ENCODE data around the gene CEMIP2. TPM values are rescaled to one million over a fixed set of nuclear protein-coding genes. Genes with fewer than 3 reads are reported as not detected.

Gene CEMIP2
- total RNA-seq, 1 donor from 2014 or later, result 111 TPM

- DNase-seq (ENCODE audit: low spot score) (no peak), ATAC-seq (no peak)
- intact Hi-C loops (cut with DNase I), result no loop called here
Observed at GRCh38 chr9:71754151-71754550, 14.2 kb downstream of the CEMIP2 start.

- DNase-seq (ENCODE audit: low spot score) (no peak), ATAC-seq (no peak)
- intact Hi-C loops (cut with DNase I), result no loop called here
Observed at GRCh38 chr9:71752928-71753327, 15.4 kb downstream of the CEMIP2 start.

DNA sequence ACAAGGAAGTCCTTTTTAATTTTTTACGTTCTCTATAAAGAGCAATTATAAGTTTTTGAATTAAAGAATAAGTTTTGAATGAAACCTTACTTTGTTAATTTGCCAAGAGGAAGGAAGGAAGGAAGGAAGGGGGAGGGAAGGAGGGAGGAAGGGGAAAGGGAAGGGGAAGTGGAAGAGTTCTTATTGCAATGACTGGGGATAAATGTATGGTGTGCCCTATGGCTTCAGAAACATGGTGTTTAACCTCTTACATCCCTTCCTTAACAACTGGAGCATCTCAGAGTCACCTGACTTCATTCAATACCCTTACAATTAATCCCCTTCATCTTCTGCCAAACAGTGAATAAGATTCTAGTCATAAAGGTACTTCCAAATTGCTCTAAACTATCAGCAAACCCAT, 16.0 kb downstream of the CEMIP2 start:
- ATAC-seq (no peak), DNase-seq (ENCODE audit: low spot score) (no peak)
- intact Hi-C loops (cut with DNase I), result no loop called here

GRCh38 chr9:71748280-71748743, 20.0 kb downstream of the CEMIP2 start:
- intact Hi-C loops (cut with DNase I), result no loop called here
- no peak for DNase-seq (ENCODE audit: low spot score)
- ATAC-seq, result peak; percentile 82

GRCh38 chr9:71747576-71747975, 20.7 kb downstream of the CEMIP2 start:
- intact Hi-C loops (cut with DNase I), result no loop called here
- ATAC-seq, result no peak
- DNase-seq (ENCODE audit: low spot score), result no peak

GRCh38 chr9:71746758-71747125, 21.6 kb downstream of the CEMIP2 start:
- intact Hi-C loops (cut with DNase I), result no loop called here
- no peak for ATAC-seq
- DNase-seq (ENCODE audit: low spot score), result no peak

- intact Hi-C loops (cut with DNase I), result no loop called here
- no peak for ATAC-seq
Observed at GRCh38 chr9:71746023-71746757, 22.1 kb downstream of the CEMIP2 start.

DNA sequence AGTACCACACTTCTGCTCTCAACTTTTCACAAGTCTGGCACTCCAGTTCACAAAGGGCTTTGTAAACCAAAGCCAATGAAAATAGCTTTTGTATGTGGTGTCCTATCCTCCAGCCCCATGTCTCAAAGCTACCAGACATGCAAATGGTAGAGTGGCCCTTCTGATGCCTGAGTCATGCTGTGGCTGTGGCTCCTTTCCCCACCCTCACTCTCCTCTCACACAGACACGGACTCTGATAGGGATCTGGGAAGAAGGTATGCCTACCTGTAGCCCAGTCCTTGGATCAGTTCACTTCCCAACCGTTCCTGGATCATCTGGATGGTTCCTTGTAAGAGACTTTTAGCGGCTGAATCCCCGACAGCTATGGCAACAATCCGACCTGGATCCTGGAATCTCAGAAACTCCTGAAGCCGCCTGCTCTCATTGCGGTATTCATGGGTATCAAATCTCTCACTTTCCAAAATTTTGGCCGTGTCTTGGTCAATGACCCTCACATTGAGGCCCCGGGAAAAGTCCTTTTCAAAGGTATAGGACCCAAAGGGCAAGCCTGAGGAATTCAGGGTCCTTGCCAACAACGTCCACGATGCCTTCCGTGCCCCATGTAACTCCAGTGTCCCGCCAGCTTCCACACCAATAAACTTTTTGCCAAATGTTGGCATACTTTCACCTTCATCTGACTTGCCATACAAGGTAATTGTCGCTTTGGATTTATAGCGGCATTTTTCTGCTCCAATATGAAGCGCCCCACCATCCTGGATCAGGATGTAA, 23.4 kb downstream of the CEMIP2 start:
- DNase-seq (ENCODE audit: low spot score) (no peak), ATAC-seq (no peak)
- intact Hi-C loops (cut with DNase I), result no loop called here

More at GRCh38 chr9:71746023-71746757, 22.1 kb downstream of the CEMIP2 start:
- DNase-seq (ENCODE audit: low spot score), result no peak

DNA sequence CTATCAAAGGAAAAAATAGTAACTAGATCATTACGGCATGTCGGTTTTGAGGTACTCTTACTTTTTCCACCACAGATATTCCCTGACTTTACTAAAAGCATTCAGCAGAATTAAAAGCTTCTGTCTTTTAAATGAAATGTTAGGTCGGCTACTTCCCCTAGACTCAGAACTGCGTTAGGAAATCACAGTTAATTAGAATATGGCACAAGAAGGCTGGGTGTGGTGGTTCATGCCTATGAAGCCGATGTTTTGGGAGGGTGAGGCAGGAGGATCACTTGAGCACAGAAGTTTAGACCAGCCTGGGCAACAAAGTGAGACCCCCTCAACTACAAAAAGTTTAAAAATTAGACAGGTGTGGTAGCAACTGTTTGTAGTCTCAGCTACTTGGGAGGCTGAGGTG, 24.4 kb downstream of the CEMIP2 start:
- DNase-seq (ENCODE audit: low spot score) (no peak), ATAC-seq (no peak)
- intact Hi-C loops (cut with DNase I), result no loop called here

DNA sequence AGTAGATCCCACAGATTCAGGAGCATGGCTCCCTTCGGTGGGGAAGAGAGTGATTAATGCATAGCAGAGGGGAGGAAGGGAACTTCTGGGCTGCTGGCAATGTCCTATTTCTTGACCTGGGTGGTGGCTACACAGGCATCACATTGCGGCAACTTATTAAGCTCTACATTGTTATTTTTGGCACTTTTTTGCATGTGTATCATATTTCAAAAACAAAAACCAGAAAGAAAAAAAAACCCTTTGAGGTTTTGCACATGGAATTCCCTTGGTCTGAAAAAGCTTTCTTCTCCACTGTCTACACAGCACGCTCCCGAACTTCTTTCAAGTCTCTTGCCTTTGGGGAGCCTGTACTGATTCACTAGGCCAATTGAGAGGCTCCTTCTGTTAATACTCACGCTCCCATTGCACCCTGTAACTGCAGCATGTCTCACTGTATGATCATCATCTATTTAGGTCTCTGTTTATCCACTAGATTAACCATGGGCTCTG, 25.1 kb downstream of the CEMIP2 start:
- intact Hi-C loops (cut with DNase I), result no loop called here
- ATAC-seq, result no peak
- no peak for DNase-seq (ENCODE audit: low spot score)

GRCh38 chr9:71742703-71743102, 25.6 kb downstream of the CEMIP2 start:
- no peak for DNase-seq (ENCODE audit: low spot score)
- no peak for ATAC-seq
- intact Hi-C loops (cut with DNase I), result no loop called here

- ATAC-seq (no peak), DNase-seq (ENCODE audit: low spot score) (no peak)
- intact Hi-C loops (cut with DNase I), result no loop called here
Observed at GRCh38 chr9:71741926-71742648, 26.2 kb downstream of the CEMIP2 start.

DNA sequence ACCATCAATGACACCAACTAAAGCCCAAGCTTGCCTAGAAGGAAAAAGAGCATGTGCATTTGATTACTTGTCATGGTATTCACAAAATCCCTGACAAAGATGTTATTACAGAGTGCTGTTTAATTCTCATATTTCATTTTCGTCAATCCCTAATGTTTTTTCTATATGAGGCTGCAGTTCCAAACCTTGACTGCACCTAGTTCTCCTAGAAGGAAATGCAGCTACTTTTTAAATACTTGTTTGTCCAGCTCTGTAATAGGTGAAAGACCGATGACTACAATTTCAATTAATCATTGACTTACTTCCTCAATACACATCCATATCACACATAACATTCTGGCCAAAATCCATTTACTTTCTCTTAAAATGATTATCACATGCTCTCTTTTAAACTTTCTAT, 28.1 kb downstream of the CEMIP2 start:
- no peak for DNase-seq (ENCODE audit: low spot score)
- intact Hi-C loops (cut with DNase I), result no loop called here
- ATAC-seq, result no peak

DNA sequence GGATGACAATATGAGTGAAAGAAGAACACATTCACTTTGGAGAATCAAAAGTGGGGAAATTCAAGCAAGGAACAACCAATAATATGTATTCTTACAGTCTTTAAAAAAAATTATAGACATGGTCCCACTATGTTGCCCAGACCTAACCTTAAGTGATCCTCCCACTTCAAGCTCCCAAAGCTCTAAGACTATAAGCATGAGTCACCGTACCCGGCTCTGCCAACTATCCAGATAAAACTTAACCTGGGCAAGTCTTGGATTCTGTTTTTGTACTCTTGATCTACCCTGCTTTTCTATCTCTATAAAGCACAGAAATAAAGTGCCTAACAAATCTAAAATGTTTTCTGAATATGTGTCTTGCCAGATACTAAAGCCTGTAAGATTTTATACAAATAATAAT, 30.9 kb downstream of the CEMIP2 start:
- DNase-seq (ENCODE audit: low spot score), result no peak
- no peak for ATAC-seq
- intact Hi-C loops (cut with DNase I), result no loop called here

DNA sequence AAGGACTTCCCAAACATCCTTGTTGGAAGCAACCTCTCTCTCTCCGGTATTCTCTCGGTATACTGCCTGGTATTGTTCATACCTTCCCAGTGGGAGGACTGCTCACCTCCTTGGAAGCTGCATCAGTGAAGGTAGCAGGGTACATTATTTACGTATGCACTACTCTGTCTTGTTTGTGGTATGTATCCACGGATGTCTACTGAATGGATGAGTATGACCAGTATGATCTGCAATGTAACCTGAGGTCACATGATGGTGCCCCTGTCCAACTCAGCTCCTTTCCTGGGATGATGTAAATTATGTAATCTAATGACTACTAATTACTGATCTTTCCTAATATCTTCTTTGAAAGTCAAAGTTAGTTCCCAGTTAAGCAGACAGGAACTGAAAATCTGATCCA, 32.1 kb downstream of the CEMIP2 start:
- no peak for ATAC-seq
- intact Hi-C loops (cut with DNase I), result no loop called here
- no peak for DNase-seq (ENCODE audit: low spot score)

GRCh38 chr9:71734950-71735349, 33.4 kb downstream of the CEMIP2 start:
- ATAC-seq (no peak), DNase-seq (ENCODE audit: low spot score) (no peak)
- intact Hi-C loops (cut with DNase I), result no loop called here

DNA sequence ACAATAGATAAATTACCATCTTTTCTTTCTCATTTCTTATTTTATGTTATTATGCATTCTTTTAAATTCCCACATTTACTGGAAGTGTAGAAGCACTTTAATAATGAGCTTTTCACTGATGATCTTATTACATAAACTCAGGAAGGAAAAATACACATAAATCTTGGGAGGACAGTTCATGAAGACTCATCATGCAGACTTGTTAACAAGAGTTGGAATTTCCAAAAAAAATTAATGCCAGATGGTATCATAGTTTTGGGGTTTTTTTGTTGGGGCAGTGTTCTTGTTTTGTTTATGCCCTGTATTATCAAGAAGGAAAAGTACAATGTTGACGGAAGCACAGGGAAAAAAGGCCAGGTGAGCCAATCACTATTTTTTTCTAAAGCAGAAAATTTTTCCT, 35.1 kb downstream of the CEMIP2 start:
- no peak for DNase-seq (ENCODE audit: low spot score)
- intact Hi-C loops (cut with DNase I), result no loop called here
- no peak for ATAC-seq

- intact Hi-C loops (cut with DNase I), result no loop called here
- no peak for ATAC-seq
Observed at GRCh38 chr9:71729816-71730526, 38.3 kb downstream of the CEMIP2 start.

GRCh38 chr9:71726723-71727122, 41.6 kb downstream of the CEMIP2 start:
- intact Hi-C loops (cut with DNase I), result no loop called here
- ATAC-seq (no peak), DNase-seq (ENCODE audit: low spot score) (no peak)

More at GRCh38 chr9:71729816-71730526, 38.3 kb downstream of the CEMIP2 start:
- DNase-seq (ENCODE audit: low spot score), result no peak

Data from sciatic nerve (tissue), 2 donors.